Left lung (tissue), 10 donors: ENCODE results near the gene GLT6D1. TPM values are rescaled to one million over a fixed set of nuclear protein-coding genes. Genes with fewer than 3 reads are reported as not detected.

Source experiments
- ATAC-seq: fragments of 200-7000 bp; cut with Tn5 transposase; one replicate; pipeline ENCODE4 v1.9.1; 2020; ENCODE audit warnings: moderate library complexity
- DNase-seq, 4 donors: peaks; one replicate each; pipeline ENCODE4 v3.0.0-alpha.2; 2013 to 2020
- H3K27ac ChIP-seq, 2 donors: fragments of 200-600 bp; sonication (generic) in 1 of 2; one replicate each; pipeline versions ENCODE4 v1.5.0 to v1.8.0; 2020 to 2021
- H3K27me3 ChIP-seq, 2 donors: fragments of 200-600 bp; sonication (generic) in 1 of 2; one replicate each; pipeline versions ENCODE4 v1.5.0 to v1.8.0; 2020 to 2021
- H3K36me3 ChIP-seq, 2 donors: fragments of 200-600 bp; sonication (generic) in 1 of 2; one replicate each; pipeline versions ENCODE4 v1.5.0 to v1.8.0; 2020 to 2021
- H3K4me1 ChIP-seq, 2 donors: fragments of 200-600 bp; one replicate each; pipeline ENCODE4 v1.8.0; 2021
- H3K4me3 ChIP-seq, 2 donors: fragments of 200-600 bp; sonication (generic) in 1 of 2; one replicate each; pipeline versions ENCODE4 v1.5.0 to v1.8.0; 2020 to 2021; ENCODE audit warnings: mild to moderate bottlenecking in 1 of 2
- H3K9me3 ChIP-seq, 2 donors: fragments of 200-600 bp; sonication (generic) in 1 of 2; one replicate each; pipeline versions ENCODE4 v1.5.0 to v1.8.0; 2020 to 2021
- CTCF ChIP-seq, 2 donors: fragments of 200-600 bp; sonication (generic) in 1 of 2; IDR thresholded peaks; one replicate each; pipeline versions ENCODE4 v1.5.0 to v1.8.0; 2021; ENCODE audit warnings: antibody characterized with exemption in 2 of 2
- intact Hi-C, 2 donors: fragments of 100-400 bp; cut with DNase I; formaldehyde crosslinking; loops; one replicate each; pipeline versions ENCODE4 v1.11.2 to v1.14.2; 2022
- polyA plus RNA-seq, 6 donors: library from polyadenylated mRNA; unstranded; fragments of 120-200 nt; gene quantifications; one replicate each; pipeline ENCODE4 v1.2.1, GENCODE V29; 2013; ENCODE audit not compliant: insufficient read length in 6 of 6
- total RNA-seq, 2 donors: library from RNA; stranded (reverse); fragmentation: NEBNext Ultra II Directional; extraction: Animal tissue kit (Norgen Biotek cat#: 25700); gene quantifications; one replicate each; pipeline ENCODE4 v1.2.1, GENCODE V29; 2021
- donor health status: DM: no; HTN: yes; CAD: no.
- donor health status: DM: no; HTN: no; CAD: no.

Gene GLT6D1
- total and polyA plus RNA-seq, 8 donors = not detected

GRCh38 chr9:135617991-135618411 is 21.3 kb downstream of the GLT6D1 start:
- Histone ChIP-seq H3K27me3 (peaks cover 0 to 55% of the 10 kb centered on the region in 2 donors), H3K4me1 (no peaks in the 10 kb centered on the region), H3K4me3 (no peak overlapping the region), H3K27ac (no peak overlapping the region), H3K36me3 (no peaks in the 10 kb centered on the region), H3K9me3 (no peaks in the 10 kb centered on the region)
- no peak for TF ChIP-seq CTCF (IDR thresholded peaks at IDR 0.05)
- ATAC-seq (no peak), DNase-seq (no peak)
- intact Hi-C loops = no loop called here

- intact Hi-C loops = no loop called here
- Histone ChIP-seq H3K4me1 (no peaks in the 10 kb centered on the region), H3K36me3 (no peaks in the 10 kb centered on the region), H3K27me3 (peaks cover 0 to 59% of the 10 kb centered on the region in 2 donors), H3K27ac (no peak overlapping the region), H3K4me3 (no peak overlapping the region), H3K9me3 (no peaks in the 10 kb centered on the region)
- no peak for ATAC-seq
- DNase-seq = no peak
- TF ChIP-seq CTCF (IDR thresholded peaks at IDR 0.05) = no peak
Measured at GRCh38 chr9:135617538-135617900, 21.8 kb downstream of the GLT6D1 start.

- TF ChIP-seq CTCF (IDR thresholded peaks at IDR 0.05) = no peak
- H3K4me3 ChIP-seq = no peak overlapping the region
- no peak overlapping the region for H3K27ac ChIP-seq
- no peaks in the 10 kb centered on the region for H3K36me3 ChIP-seq
- no peaks in the 10 kb centered on the region for H3K9me3 ChIP-seq
- ATAC-seq = no peak
- no peaks in the 10 kb centered on the region for H3K4me1 ChIP-seq
- no peak for DNase-seq
- peaks cover 0 to 63% of the 10 kb centered on the region in 2 donors for H3K27me3 ChIP-seq
- intact Hi-C loops = no loop called here
Measured at GRCh38 chr9:135616619-135617537, 22.5 kb downstream of the GLT6D1 start.

- H3K4me1 ChIP-seq = no peaks in the 10 kb centered on the region
- ATAC-seq (no peak), DNase-seq (no peak)
- intact Hi-C loops = no loop called here
- H3K27ac ChIP-seq = no peak overlapping the region
- no peak overlapping the region for H3K4me3 ChIP-seq
- no peaks in the 10 kb centered on the region for H3K36me3 ChIP-seq
- H3K9me3 ChIP-seq = no peaks in the 10 kb centered on the region
- H3K27me3 ChIP-seq = peaks cover 0 to 63% of the 10 kb centered on the region in 2 donors
- TF ChIP-seq CTCF (IDR thresholded peaks at IDR 0.05) = no peak
Measured at GRCh38 chr9:135615666-135616618, 23.4 kb downstream of the GLT6D1 start.
